Superior temporal gyrus (tissue), 1 donor: Measurements from ENCODE around the gene FBXW2.

Experiments
- DNase-seq: peaks from one replicate; pipeline ENCODE4 v3.0.0-alpha.2; 2016; ENCODE audit errors: extremely low spot score

Gene FBXW2

DNA sequence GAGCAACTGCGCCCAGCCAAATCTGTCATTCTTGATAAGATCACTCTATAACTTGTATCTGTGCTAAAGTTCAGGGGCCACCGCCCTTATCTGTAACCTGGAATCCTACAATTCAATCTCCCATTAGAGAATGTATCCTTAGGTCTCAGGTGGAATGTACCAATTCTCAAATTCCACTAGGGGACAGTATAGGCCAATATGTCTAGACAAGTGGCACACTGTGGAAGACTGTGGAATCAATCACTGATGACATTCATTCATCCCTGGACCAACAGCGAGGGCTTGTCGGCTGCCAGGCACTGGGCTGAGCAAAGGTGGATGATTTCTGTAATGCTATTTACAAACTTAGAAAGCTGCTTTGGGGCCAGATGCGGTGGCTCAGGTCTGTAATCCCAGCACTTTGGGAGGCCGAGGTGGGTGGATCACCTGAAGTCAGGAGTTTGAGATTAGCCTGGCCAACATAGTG lies 50.2 kb downstream of the FBXW2 start:
- DNase-seq = no peak

DNA sequence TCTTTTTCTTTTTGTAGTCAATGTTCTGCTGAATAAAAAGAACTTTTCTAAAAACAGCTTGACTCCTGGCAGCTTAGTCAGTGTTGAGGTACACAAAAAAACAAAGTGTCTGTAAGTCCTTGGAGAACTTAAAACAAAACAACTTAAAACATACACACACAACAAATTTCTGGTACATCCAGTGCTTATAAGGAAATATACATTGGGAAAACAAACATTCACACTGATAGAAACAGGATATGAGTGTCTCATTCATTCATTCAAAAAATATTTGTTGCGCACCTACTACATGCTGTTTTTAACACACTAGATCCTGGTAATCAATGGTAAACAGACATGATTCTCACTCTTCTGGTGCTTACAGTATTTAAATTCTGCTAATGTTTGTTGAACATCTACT lies 51.5 kb downstream of the FBXW2 start:
- no peak for DNase-seq

GRCh38 chr9:120741191-120741590 lies 52.0 kb downstream of the FBXW2 start:
- no peak for DNase-seq

DNA sequence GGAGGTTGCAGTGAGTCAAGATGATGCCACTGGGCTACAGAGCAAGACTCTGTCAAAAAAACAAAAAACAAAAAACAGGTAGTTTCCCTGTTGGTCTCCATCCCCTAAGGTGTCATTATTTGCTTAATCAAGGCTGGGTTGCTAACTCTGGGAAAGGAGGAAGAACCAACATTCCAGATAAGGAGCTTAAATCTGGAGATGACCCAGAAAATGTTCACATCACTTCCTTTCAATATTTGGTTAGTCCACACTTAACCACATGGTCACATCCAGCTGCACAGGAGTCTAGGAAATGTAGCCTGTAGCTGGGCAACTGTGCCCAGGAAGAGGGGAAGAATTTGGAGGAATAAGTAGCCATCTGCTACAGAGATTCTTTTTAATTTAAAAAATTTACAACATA lies 53.1 kb downstream of the FBXW2 start:
- DNase-seq = no peak

DNA sequence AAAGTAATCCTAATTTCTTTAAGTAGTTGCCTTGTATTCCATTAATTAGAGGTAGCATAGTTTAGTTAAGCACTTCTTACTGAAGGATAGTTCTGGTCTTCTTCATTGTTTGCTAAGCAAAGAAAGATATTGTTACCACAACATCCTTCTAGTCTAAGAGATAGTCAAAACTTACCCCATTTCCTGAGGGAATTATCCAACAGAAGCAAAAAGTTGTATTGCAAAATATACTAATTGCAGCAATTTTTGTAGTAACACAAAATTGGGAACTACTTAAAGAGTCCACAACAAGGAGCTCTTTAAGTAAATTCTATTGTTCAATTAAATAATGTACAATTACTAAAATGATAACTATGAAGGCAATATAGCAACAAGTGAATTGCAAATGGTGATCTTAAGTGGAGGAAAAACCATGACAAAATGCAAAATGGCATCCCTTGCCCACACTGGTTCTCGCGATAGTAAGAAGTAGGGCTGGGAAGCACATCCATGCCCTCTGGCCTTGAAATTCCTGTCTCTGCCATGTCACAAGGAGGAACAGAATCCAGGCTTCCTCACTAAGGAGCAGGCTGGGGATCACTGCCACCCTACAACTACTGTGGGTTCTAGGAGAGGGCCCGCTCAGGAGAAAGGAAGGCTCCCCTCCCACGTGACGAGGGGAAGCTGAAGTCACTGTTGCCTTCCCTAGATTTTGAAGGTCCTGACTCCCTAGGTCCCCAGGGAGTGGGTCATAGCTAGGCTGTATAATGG lies 55.6 kb downstream of the FBXW2 start:
- DNase-seq = no peak

GRCh38 chr9:120736881-120737280 lies 56.3 kb downstream of the FBXW2 start:
- no peak for DNase-seq

DNA sequence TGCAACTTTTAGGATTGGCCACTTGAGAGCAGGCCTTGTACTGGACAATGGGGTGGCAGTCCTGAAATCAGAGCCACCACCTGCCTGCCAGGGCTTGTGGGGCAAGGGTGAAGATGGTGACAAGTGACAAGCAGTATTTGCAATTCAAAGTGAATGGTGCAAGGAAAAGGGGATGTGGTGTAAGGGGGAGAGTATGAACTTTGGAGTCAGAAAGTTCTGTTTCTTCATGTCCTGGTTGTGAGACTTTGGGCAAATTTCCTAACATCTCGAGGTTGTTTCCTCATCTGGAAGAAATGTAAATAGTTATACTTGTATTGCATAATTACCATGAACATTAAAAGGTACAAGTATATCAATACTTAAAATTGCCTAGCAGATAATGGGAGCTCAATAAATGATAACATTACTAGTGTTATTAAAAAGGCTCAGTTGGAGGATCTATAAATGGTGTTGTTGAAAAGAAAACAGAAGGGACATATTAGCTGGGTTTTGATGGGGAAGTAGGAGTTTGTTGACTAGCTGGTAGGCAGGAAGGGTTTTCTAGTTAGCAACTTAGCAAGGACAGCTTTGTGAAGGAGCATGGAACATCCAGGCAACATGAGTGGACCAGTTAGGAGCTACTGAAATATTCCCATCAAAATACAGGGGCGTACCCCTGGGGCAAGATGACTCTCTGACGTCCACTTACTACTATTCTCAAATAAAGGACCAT lies 57.6 kb downstream of the FBXW2 start:
- no peak for DNase-seq

GRCh38 chr9:120734607-120735410 lies 58.4 kb downstream of the FBXW2 start:
- DNase-seq = no peak

DNA sequence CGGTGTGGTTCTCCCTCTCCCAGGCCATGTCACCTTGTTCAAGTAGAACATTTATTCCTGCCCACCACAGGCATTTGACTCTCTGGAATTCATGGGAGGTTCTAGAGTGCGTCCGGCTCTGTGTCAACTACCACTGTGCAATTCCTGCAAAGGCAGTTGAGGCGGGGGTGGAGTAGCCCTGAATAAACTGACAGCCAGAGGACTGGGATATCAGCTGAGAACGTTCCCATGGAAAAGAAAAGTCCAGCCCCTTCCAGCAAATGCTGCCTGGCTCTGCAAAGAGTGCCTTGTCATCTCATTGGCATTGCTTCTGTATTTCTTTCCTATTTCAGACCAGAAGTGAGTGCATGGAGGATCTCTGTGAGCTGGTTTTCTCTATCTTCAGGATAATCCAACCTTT lies 60.0 kb downstream of the FBXW2 start:
- peak; percentile 73 for DNase-seq

GRCh38 chr9:120730654-120731514 lies 62.3 kb downstream of the FBXW2 start:
- DNase-seq = no peak

DNA sequence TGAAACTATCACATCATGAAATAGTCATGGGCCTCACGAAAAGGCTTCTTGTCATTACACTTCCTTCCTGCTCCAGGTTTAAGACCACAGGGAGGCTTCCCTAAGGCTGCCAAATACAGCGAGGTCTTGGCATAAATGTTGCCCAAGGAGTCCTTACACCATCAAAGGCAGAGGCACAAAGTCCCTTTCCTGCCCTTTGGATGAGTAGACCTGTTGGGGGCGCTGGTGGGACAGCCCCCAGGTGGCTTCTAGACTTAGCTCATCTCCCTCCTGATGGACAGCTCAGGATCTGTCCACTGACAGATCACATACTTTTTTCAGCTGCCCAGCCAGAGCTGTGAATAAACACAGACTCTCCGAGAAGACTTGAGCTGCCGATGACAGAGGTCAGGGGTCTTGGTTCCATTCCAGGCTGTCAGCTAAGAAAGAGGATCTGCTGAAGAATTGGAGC lies 63.4 kb downstream of the FBXW2 start:
- no peak for DNase-seq

GRCh38 chr9:120726484-120726883 lies 66.7 kb downstream of the FBXW2 start:
- DNase-seq = no peak

DNA sequence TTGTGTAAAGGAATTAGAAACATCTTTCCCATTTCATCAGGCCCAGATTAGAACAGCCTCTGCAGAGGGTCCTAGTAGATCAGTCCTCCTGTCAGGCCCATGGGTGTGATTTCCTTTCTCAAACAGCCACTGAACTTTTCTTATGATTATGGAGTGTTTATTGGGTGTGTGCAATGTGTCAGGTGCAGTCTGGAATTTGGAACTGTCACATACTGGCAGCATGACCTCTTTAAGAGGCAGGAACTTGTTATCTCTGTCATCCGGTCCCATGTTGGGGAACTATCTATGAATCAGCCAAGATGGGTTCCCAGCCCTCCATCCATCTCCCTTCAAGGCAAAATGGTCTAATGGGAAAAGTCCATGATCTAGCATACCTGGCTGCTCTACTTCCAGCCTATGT lies 67.3 kb downstream of the FBXW2 start:
- DNase-seq = no peak

GRCh38 chr9:120724757-120725400 lies 68.3 kb downstream of the FBXW2 start:
- DNase-seq = no peak

DNA sequence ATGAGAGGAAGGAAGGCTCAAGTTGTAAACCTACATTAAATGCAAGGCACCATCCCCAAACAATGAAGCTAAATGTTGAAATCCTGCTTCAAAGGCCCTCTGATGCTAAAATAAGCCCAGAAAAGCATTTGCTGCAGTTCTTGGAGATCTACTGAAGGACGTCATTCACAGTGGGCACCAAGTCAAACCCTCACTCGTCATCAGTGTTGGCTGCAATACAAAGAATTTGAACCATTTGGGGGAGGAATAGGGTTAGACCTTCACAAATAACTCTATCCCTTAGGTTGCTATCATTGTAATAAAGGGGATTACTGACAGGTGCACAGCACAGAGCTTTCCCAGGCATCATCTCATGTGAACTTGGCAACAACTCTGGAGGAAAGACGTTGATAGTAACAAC lies 69.7 kb downstream of the FBXW2 start:
- DNase-seq = peak; percentile 33

GRCh38 chr9:120720404-120720803 lies 72.8 kb downstream of the FBXW2 start:
- DNase-seq = no peak

DNA sequence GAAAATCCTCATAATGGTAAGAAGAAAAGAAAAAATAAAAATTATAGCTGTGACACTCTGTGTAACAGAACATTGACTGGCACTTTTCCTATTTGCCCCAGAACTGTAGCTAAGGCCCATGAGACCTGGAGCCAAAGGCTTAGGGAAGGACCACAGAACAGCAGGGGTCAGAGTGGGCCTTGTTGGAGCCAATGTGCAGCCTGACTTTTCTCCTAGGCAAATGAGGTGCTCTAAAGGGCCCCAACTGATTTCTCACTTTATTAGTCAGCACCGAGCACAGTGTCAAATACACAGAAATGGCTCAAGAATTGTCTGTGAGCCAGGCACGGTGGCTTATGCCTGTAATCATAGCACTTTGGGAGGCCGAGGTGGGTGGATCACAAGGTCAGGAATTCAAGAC lies 74.9 kb downstream of the FBXW2 start:
- DNase-seq = no peak

DNA sequence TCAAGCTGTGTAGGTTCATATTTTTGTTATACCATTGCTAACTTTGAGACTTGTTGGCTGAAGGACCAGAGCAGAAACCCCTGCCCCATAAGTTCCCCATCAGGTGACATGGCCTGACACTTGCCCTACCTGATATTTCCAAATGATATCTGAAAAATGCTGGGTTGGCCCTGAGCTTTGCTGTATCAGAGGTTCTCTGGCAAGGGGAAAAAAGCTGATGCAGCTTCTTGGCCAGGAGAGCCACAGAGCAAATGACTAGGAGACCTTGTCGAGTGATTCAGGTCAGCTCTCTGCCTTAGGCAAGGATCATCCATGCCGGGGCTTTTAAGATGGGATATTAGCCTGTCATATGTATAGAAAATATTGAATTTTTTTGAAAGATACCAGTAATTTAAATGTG lies 76.0 kb downstream of the FBXW2 start:
- no peak for DNase-seq

DNA sequence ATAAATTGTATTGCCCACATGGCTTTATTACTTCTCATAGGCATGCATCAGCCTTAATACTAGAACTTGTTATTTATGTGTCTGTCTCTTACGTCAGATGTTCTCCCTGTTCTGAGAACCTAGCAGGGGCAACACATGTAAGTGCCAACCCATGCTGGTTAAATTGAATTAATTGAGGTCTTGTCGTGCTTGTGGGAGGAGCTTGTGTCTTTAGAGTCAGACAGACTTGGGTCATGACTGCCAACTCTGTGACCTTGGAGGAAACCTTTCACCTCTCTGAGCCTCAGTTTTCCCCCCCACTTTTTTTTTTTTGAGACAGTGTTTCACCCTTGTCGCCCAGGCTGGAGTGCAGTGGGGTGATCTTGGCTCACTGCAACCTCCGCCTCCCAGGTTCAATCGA lies 76.7 kb downstream of the FBXW2 start:
- peak; percentile 17 for DNase-seq

- DNase-seq = peak; percentile 44
Measured at GRCh38 chr9:120715389-120715924, 77.8 kb downstream of the FBXW2 start.
